Non-pigmented ciliary epithelial cell (primary cell): Measurements from ENCODE around the gene TMEM115.

Source experiments
- DNase-seq: peaks from one replicate; pipeline ENCODE4 v3.0.0-alpha.2; 2010; ENCODE audit warnings: low read depth

Gene TMEM115

GRCh38 chr3:50378024-50378423 lies 18.7 kb upstream of the TMEM115 start:
- DNase-seq = no peak

DNA sequence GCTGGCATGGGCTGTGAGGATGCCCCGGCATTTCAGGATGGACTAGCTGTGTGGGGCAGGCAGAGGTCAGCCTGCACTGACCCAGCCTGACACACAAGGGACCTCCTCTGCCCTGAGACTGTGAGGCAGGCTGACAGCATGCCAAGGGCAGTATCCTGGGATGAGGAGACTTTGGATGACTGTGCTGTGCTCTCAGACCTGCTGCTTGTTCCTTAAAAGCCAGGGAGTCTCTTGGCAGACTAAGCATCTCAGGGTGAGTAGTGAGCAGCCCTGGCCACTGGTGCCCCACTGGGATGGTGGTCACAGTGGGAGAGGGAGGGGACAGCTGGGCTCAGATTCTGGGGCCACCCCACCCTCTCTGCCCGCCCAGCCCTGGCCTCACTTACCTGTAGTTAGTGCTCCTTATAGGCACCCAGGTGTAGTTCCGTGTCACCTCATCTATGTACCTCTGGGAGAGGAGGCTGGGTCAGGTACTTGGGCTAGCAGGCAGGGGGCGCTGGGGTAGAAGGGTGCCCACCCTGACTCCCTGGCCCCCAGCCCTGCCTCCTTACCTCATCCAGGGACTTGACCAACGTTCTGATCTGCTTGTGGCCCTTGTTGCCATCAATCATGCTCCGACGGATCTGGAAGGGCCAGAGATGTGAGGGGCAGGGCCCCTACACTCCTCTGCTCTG lies 16.1 kb upstream of the TMEM115 start:
- DNase-seq = no peak

DNA sequence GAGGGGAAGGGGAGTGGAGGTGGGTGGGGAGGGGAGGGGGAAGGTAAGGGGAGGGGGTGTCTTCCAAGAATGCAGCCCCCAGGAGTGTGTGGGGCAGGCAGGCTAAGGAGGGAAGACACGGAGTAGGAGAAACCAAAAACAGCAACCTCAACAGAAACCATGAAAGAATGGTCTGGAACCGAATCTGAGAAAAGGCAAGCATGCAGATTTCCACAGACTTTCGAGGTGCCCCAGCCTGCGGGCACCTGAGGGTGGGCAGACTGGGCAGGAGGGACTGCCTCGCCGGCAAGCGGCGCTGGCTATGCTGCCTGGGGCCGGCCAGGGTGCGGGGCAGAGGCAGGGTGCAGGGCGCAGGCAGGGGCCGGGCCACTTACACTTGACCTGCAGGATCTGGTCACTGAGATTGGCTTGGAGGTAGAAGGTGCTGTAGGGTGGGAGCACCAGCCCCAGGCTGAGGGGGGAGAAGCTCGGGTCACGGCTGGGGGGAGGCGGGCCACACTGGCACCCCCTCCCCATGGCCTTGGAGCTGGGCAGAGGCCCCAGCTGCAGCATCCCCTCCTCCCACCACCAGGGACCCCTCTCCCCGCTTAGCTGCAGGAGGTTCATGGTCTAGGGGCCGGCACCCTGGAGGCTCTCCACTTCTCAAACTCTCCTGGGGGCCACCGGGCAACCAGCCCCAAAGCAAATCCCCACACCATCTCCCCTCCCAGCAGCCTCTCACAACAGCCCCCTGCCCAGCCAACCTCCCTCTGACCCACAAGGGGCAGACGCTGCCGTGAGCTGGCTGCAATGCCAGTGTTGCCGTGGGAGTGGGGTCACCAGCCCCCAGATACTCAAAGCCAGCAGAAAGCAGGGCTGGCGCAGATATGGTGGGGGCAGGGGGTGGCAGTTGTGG lies 15.3 kb upstream of the TMEM115 start:
- no peak for DNase-seq

DNA sequence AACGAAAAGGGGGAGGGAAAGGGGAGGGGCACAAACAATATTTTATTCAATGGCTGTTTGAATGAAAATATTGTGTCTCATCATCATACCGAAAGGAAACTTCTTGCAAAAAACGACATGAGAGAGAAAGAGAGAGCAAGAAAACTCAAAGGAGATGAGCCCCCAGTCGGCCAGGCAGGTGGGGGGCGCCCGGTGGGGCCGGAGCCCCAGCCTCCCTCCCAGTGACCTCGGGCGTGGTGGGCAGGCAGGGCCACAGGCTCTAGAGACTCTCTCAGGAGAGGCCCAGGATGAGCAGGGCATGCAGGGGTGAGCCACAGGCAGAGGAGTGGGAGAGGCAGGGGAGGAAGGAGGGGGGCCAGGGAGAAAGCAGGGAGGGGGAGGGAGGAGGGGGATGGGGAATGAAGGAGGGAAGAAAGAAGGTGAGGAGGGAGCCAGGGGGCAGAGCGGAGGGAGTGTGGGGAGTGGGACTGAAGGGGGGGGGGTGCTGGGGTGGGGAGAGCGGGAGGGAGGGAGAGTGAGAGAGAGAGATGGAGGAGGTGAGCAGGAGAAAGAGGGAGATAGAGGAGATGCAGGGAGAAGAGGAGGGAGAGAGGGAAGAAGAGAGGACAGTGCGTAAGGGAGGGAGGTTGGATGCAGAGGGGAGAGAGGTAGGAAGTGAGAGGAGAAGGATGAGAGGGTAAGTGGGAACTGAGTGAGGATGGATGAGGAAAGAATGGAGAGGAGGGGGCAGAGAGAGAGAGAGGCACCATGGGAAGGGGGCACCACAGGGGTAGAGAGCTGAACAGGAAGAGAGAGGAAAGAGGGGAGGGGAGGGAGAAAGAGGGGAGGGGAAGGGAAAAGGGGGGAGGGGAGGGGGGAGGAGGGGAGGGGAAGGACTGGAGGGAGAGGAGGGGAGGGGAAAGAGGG lies 14.1 kb upstream of the TMEM115 start:
- no peak for DNase-seq

DNA sequence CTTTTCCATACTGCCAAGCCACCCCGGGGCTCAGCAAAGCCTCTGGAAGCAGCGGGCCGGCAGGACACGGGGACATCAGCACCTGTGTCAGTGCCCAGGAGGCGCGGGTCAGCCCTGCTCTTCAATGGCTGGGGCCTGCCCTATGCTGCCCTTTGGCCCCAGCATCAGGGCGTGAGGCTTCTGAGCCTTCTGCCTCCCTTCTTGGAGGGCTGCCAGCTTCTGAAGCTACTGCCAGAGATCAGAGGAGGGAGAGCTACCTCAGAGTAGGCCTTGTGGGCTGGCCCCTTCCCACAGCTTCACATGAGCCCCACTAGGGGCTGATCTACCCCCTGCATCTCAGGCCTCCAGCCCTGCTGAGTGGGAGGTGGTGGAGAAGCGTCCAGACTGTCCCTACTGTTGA lies 13.0 kb upstream of the TMEM115 start:
- no peak for DNase-seq

DNA sequence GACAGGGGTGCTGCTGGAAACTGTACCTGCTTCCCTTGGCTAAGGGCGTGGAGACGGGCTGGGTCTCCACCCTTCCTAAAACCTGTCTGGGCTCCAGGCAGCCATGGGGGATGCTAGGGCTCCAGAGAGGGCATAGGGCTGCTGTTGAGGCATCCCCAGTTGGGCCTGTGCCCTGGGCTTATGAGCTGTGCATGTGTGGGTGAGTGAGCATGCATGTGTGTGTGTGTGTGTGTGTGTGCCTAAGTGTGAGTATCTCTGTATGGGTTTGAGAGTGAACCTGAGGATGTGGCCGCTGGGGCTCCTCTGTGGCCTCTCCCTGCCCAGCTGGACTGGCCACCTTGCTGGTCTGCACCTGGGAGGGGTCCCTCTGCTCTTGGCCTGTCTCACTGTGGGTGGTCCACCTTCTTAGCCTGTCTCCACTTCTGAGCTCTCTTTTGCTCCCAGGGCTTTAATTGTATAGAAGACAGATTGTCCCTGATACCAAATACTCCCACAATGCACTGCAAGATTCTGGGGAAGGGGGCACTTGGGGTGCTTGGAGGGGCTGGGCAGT lies 11.9 kb upstream of the TMEM115 start:
- DNase-seq = no peak

GRCh38 chr3:50370594-50370993 lies 11.3 kb upstream of the TMEM115 start:
- no peak for DNase-seq

GRCh38 chr3:50369012-50369670 lies 9.8 kb upstream of the TMEM115 start:
- DNase-seq = no peak

DNA sequence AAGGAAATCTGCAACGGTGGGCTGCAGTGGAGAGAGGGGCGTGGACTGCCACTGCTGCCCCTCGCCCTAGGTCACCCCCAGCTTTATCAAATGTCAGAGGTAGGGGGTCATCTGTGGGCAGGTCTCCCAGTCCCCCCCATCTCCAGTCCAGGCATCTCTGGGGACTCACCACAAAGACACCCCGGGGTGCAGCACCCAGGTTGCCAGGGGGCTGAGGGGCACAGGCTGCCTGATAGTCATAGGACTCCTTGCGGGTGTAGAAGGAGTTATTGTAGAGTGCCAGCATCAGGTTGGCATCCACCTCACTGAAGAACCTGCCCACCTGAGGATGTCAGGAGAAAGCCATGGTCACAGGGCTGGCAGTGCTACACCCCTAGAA lies 6.5 kb upstream of the TMEM115 start:
- DNase-seq = no peak

GRCh38 chr3:50365080-50365841 lies 5.9 kb upstream of the TMEM115 start:
- no peak for DNase-seq

GRCh38 chr3:50364573-50365079 lies 5.3 kb upstream of the TMEM115 start:
- no peak for DNase-seq

GRCh38 chr3:50359760-50360110 lies 414 bp upstream of the TMEM115 start:
- DNase-seq = no peak

DNA sequence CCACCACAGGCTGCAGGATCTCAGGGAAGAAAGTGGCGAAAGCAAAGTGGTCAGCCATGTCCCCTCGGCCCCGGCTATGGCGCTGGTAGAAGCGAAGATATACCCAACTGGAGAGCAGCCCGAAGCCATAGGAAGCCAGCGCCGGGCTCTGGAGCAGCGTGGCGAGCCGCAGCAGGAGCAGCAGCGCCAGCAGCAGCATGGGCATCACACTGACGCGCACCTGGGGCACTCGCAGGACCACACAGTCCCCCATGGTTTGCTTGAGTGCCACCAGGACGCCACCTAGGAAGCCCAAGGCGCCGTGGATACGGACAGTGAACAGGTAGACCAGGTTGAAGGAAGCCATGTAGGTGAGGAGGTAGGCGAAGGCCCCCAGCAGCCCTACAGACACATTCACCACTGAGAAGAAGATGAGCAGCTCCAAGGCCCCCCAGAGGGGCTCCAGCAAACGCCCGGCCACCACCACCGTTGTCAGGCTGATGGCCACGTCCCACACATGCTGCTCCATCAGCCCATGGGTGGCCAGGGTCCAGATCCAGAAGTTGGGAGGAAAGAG lies 888 bp downstream of the TMEM115 start:
- DNase-seq = no peak

DNA sequence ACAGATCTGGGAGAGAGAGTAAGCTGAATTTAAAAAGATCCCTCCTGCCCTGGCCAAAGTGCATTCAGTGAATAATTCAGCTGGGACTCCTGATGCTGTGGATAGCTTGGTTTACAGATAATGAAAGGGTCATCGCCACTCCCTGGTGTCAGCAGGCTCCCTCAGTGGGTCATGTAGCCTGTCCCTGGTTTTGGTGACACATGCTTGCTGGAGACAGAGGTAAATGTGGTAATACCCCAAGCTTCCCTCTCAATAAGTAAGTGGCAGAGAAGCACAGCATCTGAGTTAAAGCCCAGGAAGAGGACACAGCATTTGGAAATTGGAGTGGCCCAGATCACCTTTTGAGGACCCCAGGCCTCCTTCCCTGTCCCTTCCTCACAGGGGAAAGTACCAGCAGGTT lies 1.8 kb downstream of the TMEM115 start:
- no peak for DNase-seq

GRCh38 chr3:50356553-50356952 lies 2.8 kb downstream of the TMEM115 start:
- no peak for DNase-seq

GRCh38 chr3:50355829-50356552 lies 3.3 kb downstream of the TMEM115 start:
- DNase-seq = no peak

- DNase-seq = no peak
These were observed 4.5 kb downstream of the TMEM115 start for GRCh38 chr3:50354850-50355249.

GRCh38 chr3:50354186-50354764 lies 5.0 kb downstream of the TMEM115 start:
- no peak for DNase-seq

DNA sequence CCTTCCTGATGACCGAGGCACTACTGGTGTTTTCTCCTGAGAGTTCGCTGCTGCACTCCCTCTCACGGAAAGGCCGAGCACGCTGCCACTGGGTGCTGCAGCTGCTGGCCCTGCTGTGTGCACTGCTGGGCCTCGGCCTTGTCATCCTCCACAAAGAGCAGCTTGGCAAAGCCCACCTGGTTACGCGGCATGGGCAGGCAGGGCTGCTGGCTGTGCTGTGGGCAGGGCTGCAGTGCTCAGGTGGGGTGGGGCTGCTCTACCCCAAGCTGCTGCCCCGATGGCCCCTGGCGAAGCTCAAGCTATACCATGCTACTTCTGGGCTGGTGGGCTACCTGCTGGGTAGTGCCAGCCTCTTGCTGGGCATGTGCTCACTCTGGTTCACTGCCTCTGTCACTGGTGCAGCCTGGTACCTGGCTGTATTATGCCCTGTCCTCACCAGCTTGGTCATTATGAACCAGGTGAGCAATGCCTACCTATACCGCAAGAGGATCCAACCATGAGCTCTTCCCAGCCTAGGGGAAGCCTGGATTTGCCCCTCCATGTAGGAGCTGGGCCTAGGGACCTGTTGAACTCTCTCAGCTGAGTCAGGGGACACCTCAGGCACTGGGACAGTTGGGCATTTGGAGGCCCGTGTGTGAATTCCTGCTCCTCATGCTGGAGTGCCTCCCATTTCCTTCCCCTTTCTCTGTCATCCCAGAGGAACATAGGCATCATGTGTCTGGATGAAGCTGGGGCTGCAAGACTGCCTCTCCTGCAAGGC lies 5.9 kb downstream of the TMEM115 start:
- DNase-seq = no peak
